Skin of body (tissue), 2 donors: ENCODE data around the gene RETREG1. TPM values are rescaled to one million over a fixed set of nuclear protein-coding genes. Genes with fewer than 3 reads are reported as not detected.
"Not testable (repeated sequence)": the region's sequence is repeated elsewhere in the genome, so short reads cannot be mapped to it uniquely, and the experiment has no call there.

Experiments used
- DNase-seq: peaks from one replicate; lab custom pipeline; 2025; lab: John Stamatoyannopoulos, UW
- total RNA-seq: library from RNA; depleted of rRNA; stranded (reverse); fragments of >200 nt; gene quantifications from one replicate; pipeline ENCODE4 v1.2.3, GENCODE V29; 2014

Gene RETREG1
- total RNA-seq, 1 donor from 2014 or later: 27.4 TPM

- DNase-seq: peak; percentile 61
These were observed 127.4 kb downstream of the RETREG1 start for GRCh38 chr5:16489322-16489791.

GRCh38 chr5:16487456-16487855 lies 129.3 kb downstream of the RETREG1 start:
- DNase-seq: no peak

GRCh38 chr5:16486711-16487111 lies 130.1 kb downstream of the RETREG1 start:
- no peak for DNase-seq

- DNase-seq: no peak
These were observed 131.1 kb downstream of the RETREG1 start for GRCh38 chr5:16485656-16486055.

- DNase-seq: no peak
These were observed 132.7 kb downstream of the RETREG1 start for GRCh38 chr5:16484081-16484480.

GRCh38 chr5:16483361-16483760 lies 133.4 kb downstream of the RETREG1 start:
- DNase-seq: no peak

GRCh38 chr5:16482891-16483290 lies 133.9 kb downstream of the RETREG1 start:
- no peak for DNase-seq

GRCh38 chr5:16480821-16481538 lies 135.8 kb downstream of the RETREG1 start:
- no peak for DNase-seq

- no peak for DNase-seq
These were observed 136.7 kb downstream of the RETREG1 start for GRCh38 chr5:16480144-16480543.

- no peak for DNase-seq
These were observed 139.3 kb downstream of the RETREG1 start for GRCh38 chr5:16477541-16477940.

GRCh38 chr5:16476417-16476816 lies 140.4 kb downstream of the RETREG1 start:
- not testable (repeated sequence) for DNase-seq

- DNase-seq: no peak
These were observed 145.4 kb downstream of the RETREG1 start for GRCh38 chr5:16471387-16471786.

- DNase-seq: no peak
These were observed 149.2 kb downstream of the RETREG1 start for GRCh38 chr5:16467363-16468219.

- peak; percentile 75 for DNase-seq
These were observed 151.0 kb downstream of the RETREG1 start, which contains the start of gene ZNF622 for GRCh38 chr5:16465544-16466432. ZNF622 (minus strand) TSS chr5:16465800; CDS start chr5:16465665, 135 bp downstream.

- no peak for DNase-seq
These were observed 151.9 kb downstream of the RETREG1 start for GRCh38 chr5:16464664-16465543.

- DNase-seq: no peak
These were observed 152.6 kb downstream of the RETREG1 start for GRCh38 chr5:16464231-16464630.

- no peak for DNase-seq
These were observed 155.0 kb downstream of the RETREG1 start for GRCh38 chr5:16461782-16462181.

GRCh38 chr5:16461026-16461425 lies 155.8 kb downstream of the RETREG1 start:
- no peak for DNase-seq

- DNase-seq: no peak
These were observed 157.3 kb downstream of the RETREG1 start for GRCh38 chr5:16459451-16459850.

- no peak for DNase-seq
These were observed 158.9 kb downstream of the RETREG1 start for GRCh38 chr5:16457853-16458252.
